Ascending aorta (tissue), 2 donors: ENCODE results near the gene P2RX2. TPM values are rescaled to one million over a fixed set of nuclear protein-coding genes. Genes with fewer than 3 reads are reported as not detected.

Experiments
- DNase-seq, 2 donors: peaks; one replicate each; pipeline ENCODE4 v3.0.0-alpha.2; 2019; ENCODE audit warnings: low spot score in 2 of 2
- H3K27ac ChIP-seq, 2 donors: fragments of 200-600 bp; sonication (generic); one replicate each; pipeline ENCODE4 v1.5.1; 2016 to 2017; ENCODE audit warnings: mild to moderate bottlenecking in 1 of 2
- H3K27me3 ChIP-seq: fragments of 200-600 bp; sonication (generic); one replicate; pipeline ENCODE4 v1.5.1; 2017
- H3K36me3 ChIP-seq, 2 donors: fragments of 200-600 bp; sonication (generic); one replicate each; pipeline ENCODE4 v1.5.1; 2016
- H3K4me1 ChIP-seq, 2 donors: fragments of 200-600 bp; sonication (generic); one replicate each; pipeline ENCODE4 v1.5.1; 2016 to 2017; ENCODE audit warnings: mild to moderate bottlenecking in 1 of 2
- H3K4me3 ChIP-seq, 2 donors: fragments of 200-600 bp; sonication (generic); one replicate each; pipeline ENCODE4 v1.5.1; 2016 to 2017; ENCODE audit warnings: mild to moderate bottlenecking in 1 of 2
- H3K9me3 ChIP-seq, 2 donors: fragments of 200-600 bp; sonication (generic); one replicate each; pipeline ENCODE4 v1.5.1; 2016
- CTCF ChIP-seq, 3 experiments: fragments of 200-600 bp in 2 of 3; fragments of 450-650 bp in 1 of 3; sonication (generic) in 2 of 3; IDR thresholded peaks; one replicate each; pipeline ENCODE4 v1.5.1; 2016 to 2019; ENCODE audit warnings: antibody characterized with exemption in 3 of 3, mild to moderate bottlenecking in 1 of 3, moderate library complexity in 1 of 3
- intact Hi-C: fragments of 100-400 bp; cut with DNase I; formaldehyde crosslinking; loops from one replicate; pipeline ENCODE4 v1.15.1; 2023
- total RNA-seq: library from RNA; depleted of rRNA; stranded (reverse); fragments of >200 nt; gene quantifications from one replicate; pipeline ENCODE4 v1.1.0, GENCODE V29; 2016

P2RX2 gene
- total RNA-seq, 1 donor from 2014 or later: not detected

- Histone ChIP-seq H3K4me3 (no peak overlapping the region), H3K4me1 (peaks cover 0 to 3% of the 10 kb centered on the region in 2 donors), H3K36me3 (no peaks in the 10 kb centered on the region), H3K27ac (no peak overlapping the region), H3K27me3 (no peaks in the 10 kb centered on the region), H3K9me3 (no peaks in the 10 kb centered on the region)
- TF ChIP-seq CTCF (IDR thresholded peaks at IDR 0.05): no peak
- intact Hi-C loops: no loop called here
- DNase-seq: no peak
These were observed 10.1 kb upstream of the P2RX2 start for GRCh38 chr12:132608231-132609171.

GRCh38 chr12:132610051-132610759 lies 8.4 kb upstream of the P2RX2 start, which contains the start of gene LRCOL1:
Gene LRCOL1, minus strand, starts transcription at chr12:132610582. Its CDS starts 4,331 bp downstream, at chr12:132606251.
- DNase-seq: no peak
- Histone ChIP-seq H3K4me1 (no peaks in the 10 kb centered on the region), H3K4me3 (peak within 1 kb of the TSS in 1 of 2 donors; percentile 4), H3K27me3 (peaks cover 1% of the 10 kb centered on the region), H3K27ac (no peak within 1 kb of the TSS), H3K9me3 (no peaks in the 10 kb centered on the region), H3K36me3 (no peaks in the 10 kb centered on the region)
- intact Hi-C loops: no loop called here
- TF ChIP-seq CTCF (IDR thresholded peaks at IDR 0.05): no peak

- Histone ChIP-seq H3K36me3 (no peaks in the 10 kb centered on the region), H3K27me3 (peaks cover 9% of the 10 kb centered on the region), H3K4me1 (no peaks in the 10 kb centered on the region), H3K27ac (no peak overlapping the region), H3K9me3 (no peaks in the 10 kb centered on the region), H3K4me3 (peak overlapping the region in 1 of 2 donors; percentile 4)
- no peak for TF ChIP-seq CTCF (IDR thresholded peaks at IDR 0.05)
- intact Hi-C loops: no loop called here
- no peak for DNase-seq
These were observed 7.5 kb upstream of the P2RX2 start for GRCh38 chr12:132610866-132611602.

GRCh38 chr12:132611620-132612019 lies 7.0 kb upstream of the P2RX2 start:
- Histone ChIP-seq H3K27me3 (peaks cover 13% of the 10 kb centered on the region), H3K4me1 (no peaks in the 10 kb centered on the region), H3K36me3 (no peaks in the 10 kb centered on the region), H3K4me3 (no peak overlapping the region), H3K9me3 (peaks cover 3 to 5% of the 10 kb centered on the region in 2 donors), H3K27ac (no peak overlapping the region)
- no peak for DNase-seq
- TF ChIP-seq CTCF (IDR thresholded peaks at IDR 0.05): no peak
- intact Hi-C loops: no loop called here

GRCh38 chr12:132614029-132614428 lies 4.5 kb upstream of the P2RX2 start:
- Histone ChIP-seq H3K27me3 (peaks cover 20% of the 10 kb centered on the region), H3K4me1 (peaks cover 3 to 4% of the 10 kb centered on the region in 2 donors), H3K36me3 (no peaks in the 10 kb centered on the region), H3K4me3 (no peak overlapping the region), H3K9me3 (peaks cover 3 to 6% of the 10 kb centered on the region in 2 donors), H3K27ac (no peak overlapping the region)
- intact Hi-C loops: loop anchor here (2.0 kb wide), 1 partner anchor 459 kb away; no protein-coding TSS in a partner anchor
- TF ChIP-seq CTCF (IDR thresholded peaks at IDR 0.05): no peak
- no peak for DNase-seq
